Neural crest cell (in vitro differentiated cells): ENCODE measurements around the gene EVI5L. TPM values are rescaled to one million over a fixed set of nuclear protein-coding genes. Genes with fewer than 3 reads are reported as not detected.
"Not testable (repeated sequence)": the region's sequence is repeated elsewhere in the genome, so short reads cannot be mapped to it uniquely, and the experiment has no call there.

Experiments used
- DNase-seq: peaks from one replicate; pipeline ENCODE4 v3.0.0; 2021; ENCODE audit warnings: low read depth, mixed read lengths, low spot score
- H3K27ac Mint-ChIP-seq: one replicate; pipeline ENCODE4 v1.8.0; 2021; ENCODE audit warnings: mild to moderate bottlenecking, mixed read lengths; ENCODE audit not compliant: unreplicated experiment
- H3K27me3 Mint-ChIP-seq: 2 replicates; pipeline ENCODE4 v1.8.0; 2021; ENCODE audit warnings: low read depth, mild to moderate bottlenecking, mixed read lengths
- H3K36me3 Mint-ChIP-seq: 2 replicates; pipeline ENCODE4 v1.8.0; 2021; ENCODE audit warnings: low read depth, mild to moderate bottlenecking, mixed read lengths
- H3K4me1 Mint-ChIP-seq: 2 replicates; pipeline ENCODE4 v1.8.0; 2021; ENCODE audit warnings: mixed read lengths
- H3K4me3 Mint-ChIP-seq: one replicate; pipeline ENCODE4 v1.8.0; 2021; ENCODE audit warnings: mild to moderate bottlenecking, mixed read lengths
- H3K9me3 Mint-ChIP-seq: 2 replicates; pipeline ENCODE4 v1.8.0; 2021; ENCODE audit warnings: mixed read lengths
- CTCF ChIP-seq: fragments of 200-600 bp; sonication (generic); conservative IDR thresholded peaks from 2 replicates; pipeline ENCODE4 v1.5.0; 2021; ENCODE audit warnings: antibody characterized with exemption, mild to moderate bottlenecking
- total RNA-seq: library from RNA; stranded (reverse); gene quantifications from 2 replicates; pipeline ENCODE4 v1.2.1, GENCODE V29; 2021

Gene EVI5L
- total RNA-seq, 1 donor from 2014 or later = 19.5 TPM

GRCh38 chr19:7806234-7806633 lies 23.8 kb upstream of the EVI5L start:
- Mint-ChIP-seq H3K4me3 (no peak overlapping the region), H3K4me1 (no peaks in the 10 kb centered on the region), H3K9me3 (peaks cover 10% of the 10 kb centered on the region), H3K27ac (no peak overlapping the region), H3K36me3 (no peaks in the 10 kb centered on the region), H3K27me3 (peaks cover 31% of the 10 kb centered on the region)
- DNase-seq = no peak
- no peak for TF ChIP-seq CTCF

- TF ChIP-seq CTCF = no peak
- H3K4me3 Mint-ChIP-seq = no peak overlapping the region
- DNase-seq = no peak
- H3K27ac Mint-ChIP-seq = no peak overlapping the region
- H3K4me1 Mint-ChIP-seq = no peaks in the 10 kb centered on the region
- H3K9me3 Mint-ChIP-seq = peaks cover 12% of the 10 kb centered on the region
- H3K36me3 Mint-ChIP-seq = no peaks in the 10 kb centered on the region
- H3K27me3 Mint-ChIP-seq = peaks cover 34% of the 10 kb centered on the region
Measured at GRCh38 chr19:7806876-7807275, 23.1 kb upstream of the EVI5L start.

GRCh38 chr19:7808108-7808507 lies 21.9 kb upstream of the EVI5L start:
- no peak overlapping the region for H3K27ac Mint-ChIP-seq
- no peak overlapping the region for H3K4me3 Mint-ChIP-seq
- no peak for DNase-seq
- peaks cover 34% of the 10 kb centered on the region for H3K27me3 Mint-ChIP-seq
- no peaks in the 10 kb centered on the region for H3K4me1 Mint-ChIP-seq
- no peaks in the 10 kb centered on the region for H3K36me3 Mint-ChIP-seq
- peaks cover 8% of the 10 kb centered on the region for H3K9me3 Mint-ChIP-seq
- TF ChIP-seq CTCF = no peak

- TF ChIP-seq CTCF = no peak
- Mint-ChIP-seq H3K4me1 (no peaks in the 10 kb centered on the region), H3K27me3 (peaks cover 53% of the 10 kb centered on the region), H3K27ac (no peak overlapping the region), H3K36me3 (no peaks in the 10 kb centered on the region), H3K4me3 (no peak overlapping the region), H3K9me3 (peaks cover 8% of the 10 kb centered on the region)
- no peak for DNase-seq
Measured at GRCh38 chr19:7811989-7812388, 18.0 kb upstream of the EVI5L start.

- H3K9me3 Mint-ChIP-seq = peaks cover 12% of the 10 kb centered on the region
- no peak overlapping the region for H3K27ac Mint-ChIP-seq
- H3K4me1 Mint-ChIP-seq = no peaks in the 10 kb centered on the region
- no peak for TF ChIP-seq CTCF
- DNase-seq = no peak
- H3K36me3 Mint-ChIP-seq = no peaks in the 10 kb centered on the region
- H3K4me3 Mint-ChIP-seq = no peak overlapping the region
- H3K27me3 Mint-ChIP-seq = peaks cover 68% of the 10 kb centered on the region
Measured at GRCh38 chr19:7815325-7815724, 14.7 kb upstream of the EVI5L start.

- not testable (repeated sequence) for H3K4me1 Mint-ChIP-seq, H3K27ac Mint-ChIP-seq, H3K9me3 Mint-ChIP-seq, H3K4me3 Mint-ChIP-seq, H3K36me3 Mint-ChIP-seq, DNase-seq
- H3K27me3 Mint-ChIP-seq = peaks cover 71% of the 10 kb centered on the region
Measured at GRCh38 chr19:7816040-7816439, 14.0 kb upstream of the EVI5L start.
